GM21515 (cell line): Measurements from ENCODE around the gene GRIA3.
A peak's percentile ranks its signal among the peaks of the same experiment; 100 is the strongest.
"Not testable (repeated sequence)": the region's sequence is repeated elsewhere in the genome, so short reads cannot be mapped to it uniquely, and the experiment has no call there.

Experiments
- ATAC-seq: cut with Tn5 transposase; IDR thresholded peaks from one replicate; pipeline ENCODE4 v1.9.1; 2021; ENCODE audit not compliant: unreplicated experiment

The GRIA3 gene

GRCh38 chrX:123267220-123267619 is 83.1 kb downstream of the GRIA3 start:
- no peak for ATAC-seq

- ATAC-seq: no peak
Measured at GRCh38 chrX:123271902-123272301, 87.8 kb downstream of the GRIA3 start.

- no peak for ATAC-seq
Measured at GRCh38 chrX:123272630-123273029, 88.6 kb downstream of the GRIA3 start.

GRCh38 chrX:123274796-123275195 is 90.7 kb downstream of the GRIA3 start:
- ATAC-seq: no peak

GRCh38 chrX:123277347-123277746 is 93.3 kb downstream of the GRIA3 start:
- no peak for ATAC-seq

- ATAC-seq: no peak
Measured at GRCh38 chrX:123277821-123278220, 93.7 kb downstream of the GRIA3 start.

GRCh38 chrX:123282241-123282640 is 98.2 kb downstream of the GRIA3 start:
- no peak for ATAC-seq

- ATAC-seq: not testable (repeated sequence)
Measured at GRCh38 chrX:123283407-123283806, 99.3 kb downstream of the GRIA3 start.

- ATAC-seq: no peak
Measured at GRCh38 chrX:123291623-123292022, 107.5 kb downstream of the GRIA3 start.

GRCh38 chrX:123298026-123298425 is 113.9 kb downstream of the GRIA3 start:
- no peak for ATAC-seq

- no peak for ATAC-seq
Measured at GRCh38 chrX:123303429-123303828, 119.4 kb downstream of the GRIA3 start.

GRCh38 chrX:123308658-123309057 is 124.6 kb downstream of the GRIA3 start:
- ATAC-seq: no peak

GRCh38 chrX:123310112-123310511 is 126.0 kb downstream of the GRIA3 start:
- no peak for ATAC-seq

GRCh38 chrX:123311486-123311885 is 127.4 kb downstream of the GRIA3 start:
- no peak for ATAC-seq

GRCh38 chrX:123313486-123313885 is 129.4 kb downstream of the GRIA3 start:
- no peak for ATAC-seq

GRCh38 chrX:123320622-123321021 is 136.5 kb downstream of the GRIA3 start:
- ATAC-seq: no peak

- ATAC-seq: no peak
Measured at GRCh38 chrX:123322536-123322935, 138.5 kb downstream of the GRIA3 start.

GRCh38 chrX:123324625-123325024 is 140.5 kb downstream of the GRIA3 start:
- ATAC-seq: no peak

GRCh38 chrX:123330229-123330942 is 146.3 kb downstream of the GRIA3 start:
- ATAC-seq: peak; percentile 63

- ATAC-seq: peak; percentile 53
Measured at GRCh38 chrX:123331349-123331748, 147.3 kb downstream of the GRIA3 start.

- ATAC-seq: no peak
Measured at GRCh38 chrX:123331859-123332258, 147.8 kb downstream of the GRIA3 start.

GRCh38 chrX:123336666-123337065 is 152.6 kb downstream of the GRIA3 start:
- no peak for ATAC-seq
